Astrocyte (in vitro differentiated cells and primary cell): ENCODE results near the gene ABCA1. TPM values are rescaled to one million over a fixed set of nuclear protein-coding genes. Genes with fewer than 3 reads are reported as not detected.

ENCODE experiments used
- DNase-seq: peaks from one replicate; pipeline ENCODE4 v3.0.0-alpha.2; 2010; ENCODE audit warnings: low read depth
- FAIRE-seq: peaks from 2 replicates; lab custom pipeline; 2011; peaks lifted over from hg19 to GRCh38; lab: Jason Lieb, UNC
- H2AFZ ChIP-seq: 2 replicates; pipeline ENCODE4 v1.6.0; 2012; ENCODE audit warnings: low read depth, low read length, inconsistent platforms
- H3K27ac ChIP-seq: 2 replicates; pipeline ENCODE4 v1.5.1; 2011; ENCODE audit warnings: low read depth, low read length, inconsistent platforms
- H3K27me3 ChIP-seq: 2 replicates; pipeline ENCODE4 v1.6.0; 2011; ENCODE audit warnings: low read length, inconsistent platforms; ENCODE audit not compliant: insufficient read depth
- H3K36me3 ChIP-seq: 2 replicates; pipeline ENCODE4 v1.5.1; 2011; ENCODE audit warnings: low read length, inconsistent platforms; ENCODE audit not compliant: insufficient read depth
- H3K4me1 ChIP-seq: 2 replicates; pipeline ENCODE4 v1.5.1; 2011; ENCODE audit warnings: low read length, inconsistent platforms; ENCODE audit not compliant: insufficient read depth
- H3K4me2 ChIP-seq: 2 replicates; pipeline ENCODE4 v1.6.0; 2012; ENCODE audit warnings: low read length, inconsistent platforms
- H3K4me3 ChIP-seq: 2 replicates; pipeline ENCODE4 v1.5.1; 2011; ENCODE audit warnings: low read depth, mild to moderate bottlenecking, low read length, inconsistent platforms; ENCODE audit not compliant: insufficient read depth
- H3K79me2 ChIP-seq: 2 replicates; pipeline ENCODE4 v1.6.0; 2012; ENCODE audit warnings: mild to moderate bottlenecking, low read length, inconsistent platforms; ENCODE audit not compliant: insufficient read depth
- H3K9ac ChIP-seq: 2 replicates; pipeline ENCODE4 v1.6.0; 2012; ENCODE audit warnings: mild to moderate bottlenecking, low read length, inconsistent platforms
- H3K9me3 ChIP-seq: 2 replicates; pipeline ENCODE4 v1.5.1; 2012; ENCODE audit warnings: low read depth, mild to moderate bottlenecking, low read length, inconsistent platforms; ENCODE audit not compliant: insufficient read depth
- H4K20me1 ChIP-seq: 2 replicates; pipeline ENCODE4 v1.6.0; 2012; ENCODE audit warnings: low read length, inconsistent platforms; ENCODE audit not compliant: insufficient read depth
- H3K27ac Mint-ChIP-seq: one replicate; pipeline ENCODE4 v1.8.0; 2021; ENCODE audit warnings: mild to moderate bottlenecking, mixed read lengths; ENCODE audit not compliant: unreplicated experiment
- H3K27me3 Mint-ChIP-seq: one replicate; pipeline ENCODE4 v1.8.0; 2021; ENCODE audit warnings: low read depth, mixed read lengths; ENCODE audit not compliant: unreplicated experiment
- H3K36me3 Mint-ChIP-seq: one replicate; pipeline ENCODE4 v1.8.0; 2021; ENCODE audit warnings: low read depth, mixed read lengths; ENCODE audit not compliant: unreplicated experiment
- H3K4me1 Mint-ChIP-seq: one replicate; pipeline ENCODE4 v1.8.0; 2021; ENCODE audit warnings: low read depth, mixed read lengths; ENCODE audit not compliant: unreplicated experiment
- H3K4me3 Mint-ChIP-seq: one replicate; pipeline ENCODE4 v1.8.0; 2021; ENCODE audit warnings: mild to moderate bottlenecking, moderate library complexity, mixed read lengths; ENCODE audit not compliant: unreplicated experiment
- H3K9me3 Mint-ChIP-seq: one replicate; pipeline ENCODE4 v1.8.0; 2021; ENCODE audit warnings: mild to moderate bottlenecking, mixed read lengths; ENCODE audit not compliant: unreplicated experiment
- EZH2 ChIP-seq: IDR thresholded peaks from 2 replicates; pipeline ENCODE4 v1.6.1; 2012; ENCODE audit warnings: mild to moderate bottlenecking, low read length, inconsistent platforms; ENCODE audit not compliant: insufficient read depth
- total RNA-seq: library from RNA; stranded (reverse); gene quantifications from 2 replicates; pipeline ENCODE4 v1.2.1, GENCODE V29; 2021
- TF ChIP-seq, protein P1 (sequence below): IDR thresholded peaks from 2 replicates; pipeline ENCODE4 v1.5.1; 2011; ENCODE audit warnings: low read depth, mild to moderate bottlenecking, inconsistent platforms, low read length, moderate library complexity; ENCODE audit not compliant: insufficient read depth

ABCA1 gene
- total RNA-seq, 1 donor from 2014 or later: 109 TPM

DNA sequence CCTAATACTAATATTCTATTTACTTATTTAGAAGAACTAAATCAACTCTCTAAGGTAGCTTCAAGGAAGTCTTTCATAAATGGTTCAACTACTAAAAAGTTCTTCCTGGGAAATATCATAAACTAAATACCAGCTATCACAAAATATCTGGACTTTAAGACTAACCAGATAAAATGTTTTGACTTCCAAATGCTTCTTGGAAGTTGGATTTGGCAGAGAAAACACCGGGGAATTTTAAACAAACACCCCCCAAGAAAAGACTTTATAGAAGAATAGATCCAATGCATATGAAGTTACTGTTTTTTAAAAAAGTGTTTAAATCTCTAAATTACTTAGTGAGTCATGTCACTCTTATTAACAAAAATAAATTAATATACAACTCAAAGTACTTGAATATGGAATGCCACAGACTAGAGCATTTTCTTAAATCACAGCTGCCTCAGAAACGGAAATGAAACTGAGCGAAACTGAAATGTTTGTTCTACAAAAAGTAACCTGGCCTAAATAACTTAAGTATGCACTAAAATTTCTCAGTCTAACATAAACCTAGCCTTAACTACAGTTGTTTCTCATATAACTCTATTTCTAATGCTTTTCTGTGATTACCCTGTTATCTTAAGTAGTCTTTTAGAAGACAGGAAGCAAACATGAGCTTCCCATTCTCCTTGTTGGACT is 6.8 kb downstream of the ABCA1 start:
- Histone ChIP-seq H3K36me3 (no peaks in the 10 kb centered on the region), H3K4me3 (no peak overlapping the region), H3K9me3 (no peaks in the 10 kb centered on the region), H3K27ac (no peak overlapping the region), H3K79me2 (peaks cover 97% of the 10 kb centered on the region), H3K9ac (no peak overlapping the region), H3K4me2 (no peak overlapping the region), H4K20me1 (peaks cover 65% of the 10 kb centered on the region), H3K27me3 (no peaks in the 10 kb centered on the region), H2AFZ (no peak overlapping the region), H3K4me1 (peaks cover 2% of the 10 kb centered on the region)
- no peak overlapping the region for H3K4me3 Mint-ChIP-seq
- TF ChIP-seq EZH2: no peak
- TF ChIP-seq, protein P1, sequence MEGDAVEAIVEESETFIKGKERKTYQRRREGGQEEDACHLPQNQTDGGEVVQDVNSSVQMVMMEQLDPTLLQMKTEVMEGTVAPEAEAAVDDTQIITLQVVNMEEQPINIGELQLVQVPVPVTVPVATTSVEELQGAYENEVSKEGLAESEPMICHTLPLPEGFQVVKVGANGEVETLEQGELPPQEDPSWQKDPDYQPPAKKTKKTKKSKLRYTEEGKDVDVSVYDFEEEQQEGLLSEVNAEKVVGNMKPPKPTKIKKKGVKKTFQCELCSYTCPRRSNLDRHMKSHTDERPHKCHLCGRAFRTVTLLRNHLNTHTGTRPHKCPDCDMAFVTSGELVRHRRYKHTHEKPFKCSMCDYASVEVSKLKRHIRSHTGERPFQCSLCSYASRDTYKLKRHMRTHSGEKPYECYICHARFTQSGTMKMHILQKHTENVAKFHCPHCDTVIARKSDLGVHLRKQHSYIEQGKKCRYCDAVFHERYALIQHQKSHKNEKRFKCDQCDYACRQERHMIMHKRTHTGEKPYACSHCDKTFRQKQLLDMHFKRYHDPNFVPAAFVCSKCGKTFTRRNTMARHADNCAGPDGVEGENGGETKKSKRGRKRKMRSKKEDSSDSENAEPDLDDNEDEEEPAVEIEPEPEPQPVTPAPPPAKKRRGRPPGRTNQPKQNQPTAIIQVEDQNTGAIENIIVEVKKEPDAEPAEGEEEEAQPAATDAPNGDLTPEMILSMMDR: no peak
- FAIRE-seq (no peak), DNase-seq (no peak)
- no peak overlapping the region for H3K27ac Mint-ChIP-seq
- no peaks in the 10 kb centered on the region for H3K27me3 Mint-ChIP-seq
- no peaks in the 10 kb centered on the region for H3K9me3 Mint-ChIP-seq
- no peaks in the 10 kb centered on the region for H3K36me3 Mint-ChIP-seq
- peaks cover 40% of the 10 kb centered on the region for H3K4me1 Mint-ChIP-seq

DNA sequence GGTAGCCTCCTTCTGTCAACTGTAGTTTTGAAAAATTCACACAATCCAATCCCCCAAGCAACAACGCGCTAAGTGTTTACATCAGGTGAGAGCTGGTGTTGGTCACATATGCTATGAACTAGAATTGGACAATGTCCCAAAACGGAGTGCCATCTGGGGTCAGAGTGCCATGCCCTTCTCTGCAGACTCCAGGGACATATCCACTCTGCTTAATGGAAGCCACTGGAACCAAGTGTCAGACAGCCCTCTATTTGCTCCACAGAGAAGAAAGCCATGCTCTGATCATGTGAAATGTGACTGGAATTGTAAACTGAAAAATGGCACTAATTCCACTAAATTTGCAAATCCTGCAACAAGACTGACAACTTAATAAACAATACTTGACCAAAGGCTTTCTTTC is 12.2 kb downstream of the ABCA1 start:
- DNase-seq (no peak), FAIRE-seq (no peak)
- TF ChIP-seq, protein P1: no peak
- no peak for TF ChIP-seq EZH2
- Histone ChIP-seq H3K79me2 (peaks cover 87% of the 10 kb centered on the region), H2AFZ (no peak overlapping the region), H3K4me1 (peaks cover 8% of the 10 kb centered on the region), H3K9me3 (no peaks in the 10 kb centered on the region), H3K4me2 (no peak overlapping the region), H3K4me3 (no peak overlapping the region), H3K27me3 (no peaks in the 10 kb centered on the region), H4K20me1 (peaks cover 80% of the 10 kb centered on the region), H3K27ac (no peak overlapping the region), H3K36me3 (no peaks in the 10 kb centered on the region), H3K9ac (no peak overlapping the region)
- H3K27ac Mint-ChIP-seq: no peak overlapping the region
- no peaks in the 10 kb centered on the region for H3K9me3 Mint-ChIP-seq
- H3K4me3 Mint-ChIP-seq: no peak overlapping the region
- peaks cover 24% of the 10 kb centered on the region for H3K4me1 Mint-ChIP-seq
- no peaks in the 10 kb centered on the region for H3K27me3 Mint-ChIP-seq
- peaks cover 3% of the 10 kb centered on the region for H3K36me3 Mint-ChIP-seq

DNA sequence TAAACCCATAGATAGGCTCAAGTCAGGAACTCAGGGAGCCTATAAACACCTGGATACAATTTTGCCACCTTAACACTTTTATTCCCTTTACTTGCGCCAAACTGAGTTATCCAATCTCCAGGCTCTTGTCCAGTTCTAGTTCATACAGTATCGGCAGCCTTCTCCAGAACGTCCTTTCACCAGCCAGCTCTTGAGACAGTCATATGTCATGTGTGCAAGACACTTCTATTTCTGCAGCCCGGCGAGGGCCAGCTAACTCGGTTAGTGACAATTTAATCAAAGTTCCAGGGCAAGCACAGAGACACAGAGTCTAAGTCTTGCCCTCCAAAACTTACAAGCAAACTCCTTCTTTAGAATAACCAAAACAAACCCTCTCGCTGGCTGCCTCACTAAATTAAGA is 12.9 kb downstream of the ABCA1 start:
- Mint-ChIP-seq H3K4me1 (peaks cover 28% of the 10 kb centered on the region), H3K27ac (no peak overlapping the region), H3K36me3 (peaks cover 3% of the 10 kb centered on the region), H3K4me3 (no peak overlapping the region), H3K9me3 (no peaks in the 10 kb centered on the region), H3K27me3 (no peaks in the 10 kb centered on the region)
- FAIRE-seq (no peak), DNase-seq (no peak)
- H2AFZ ChIP-seq: no peak overlapping the region
- H3K79me2 ChIP-seq: peaks cover 88% of the 10 kb centered on the region
- no peak overlapping the region for H3K9ac ChIP-seq
- H3K9me3 ChIP-seq: no peaks in the 10 kb centered on the region
- no peak overlapping the region for H3K4me3 ChIP-seq
- H3K27ac ChIP-seq: no peak overlapping the region
- no peaks in the 10 kb centered on the region for H3K27me3 ChIP-seq
- H4K20me1 ChIP-seq: peaks cover 86% of the 10 kb centered on the region
- TF ChIP-seq EZH2: no peak
- TF ChIP-seq, protein P1: no peak
- no peaks in the 10 kb centered on the region for H3K36me3 ChIP-seq
- no peak overlapping the region for H3K4me2 ChIP-seq
- H3K4me1 ChIP-seq: peaks cover 10% of the 10 kb centered on the region
